Stimulated activated CD8-positive, alpha-beta memory T cell treated with anti-CD3 and anti-CD28 coated beads, Interleukin-12 subunit alpha, Interleukin-12 subunit beta, amount 100 ng/mL, for 4 hours (primary cell): ENCODE measurements around the gene RBMS3.

Experiments used
- DNase-seq: peaks from one replicate; pipeline ENCODE4 v3.0.0-alpha.2; 2020; ENCODE audit warnings: low read depth

RBMS3 gene

DNA sequence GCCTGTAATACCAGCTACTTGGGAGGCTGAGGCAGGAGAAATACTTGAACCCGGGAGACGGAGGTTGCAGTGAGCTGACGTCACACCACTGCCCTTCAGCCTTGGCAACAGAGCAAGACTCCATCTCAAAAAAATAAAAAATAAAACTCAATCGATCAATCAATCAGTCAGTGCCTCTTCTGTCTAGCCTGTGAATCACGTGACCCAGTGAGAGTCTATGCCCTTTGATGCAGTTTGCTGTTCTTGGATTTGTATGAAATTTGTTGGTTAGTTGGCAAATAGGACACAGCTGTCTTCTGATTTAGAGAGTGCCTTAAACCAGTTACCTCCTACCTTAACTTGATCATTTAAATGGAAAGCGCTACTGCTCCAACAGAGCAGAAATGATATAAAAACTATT is 3.6 kb upstream of the RBMS3 start:
- no peak for DNase-seq

DNA sequence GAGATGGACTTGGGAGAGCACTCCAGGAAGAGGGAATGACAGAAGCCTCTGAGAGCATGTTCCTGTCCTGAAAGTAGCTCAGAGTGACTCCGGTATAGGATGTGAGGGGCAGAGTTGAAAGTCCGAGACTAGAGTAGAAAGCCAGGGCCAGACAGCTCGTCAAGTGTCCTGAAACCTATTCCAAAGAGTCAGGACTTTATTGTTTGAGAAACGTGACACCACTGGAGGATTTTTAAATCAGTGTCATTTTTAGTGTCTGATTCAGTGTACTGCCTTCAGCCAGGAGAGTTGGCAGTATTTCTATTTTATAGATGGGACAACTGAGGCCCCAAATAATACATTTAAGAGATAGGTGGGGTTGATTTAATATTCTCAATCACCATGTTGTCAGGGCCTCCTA is 1.6 kb upstream of the RBMS3 start:
- no peak for DNase-seq

DNA sequence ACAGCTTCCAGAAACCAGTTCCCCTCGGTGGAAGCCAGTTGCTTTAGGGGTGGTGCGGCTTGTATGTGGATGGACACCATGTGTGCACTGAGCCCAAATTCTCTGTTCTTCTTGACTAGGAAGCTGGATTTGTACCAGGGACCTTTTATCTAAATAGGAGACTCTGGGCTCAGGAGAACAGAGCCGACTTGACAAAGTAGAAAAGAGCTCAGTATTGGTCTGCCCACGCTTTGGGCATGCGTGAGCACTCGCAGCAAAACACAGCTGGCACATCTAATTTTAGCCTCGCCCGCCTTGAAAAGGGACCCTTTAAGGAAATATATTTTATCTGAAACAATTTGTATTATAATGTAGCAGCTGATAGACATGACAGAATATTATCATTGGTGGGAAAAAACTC is 1.1 kb upstream of the RBMS3 start:
- no peak for DNase-seq

DNA sequence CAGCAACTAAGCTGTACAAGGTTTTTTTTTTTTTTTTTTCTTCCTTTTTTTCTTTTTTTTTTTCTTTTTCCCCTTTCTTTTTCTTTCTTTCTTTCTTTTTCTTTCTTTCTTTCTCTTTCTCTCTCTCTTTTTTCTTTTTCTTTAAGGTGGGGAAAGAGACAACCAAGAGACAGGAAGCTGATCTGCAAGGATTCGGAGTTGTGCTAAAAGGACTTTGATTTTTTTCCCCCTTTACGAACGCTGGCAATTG is 148 bp downstream of the RBMS3 start:
- no peak for DNase-seq

DNA sequence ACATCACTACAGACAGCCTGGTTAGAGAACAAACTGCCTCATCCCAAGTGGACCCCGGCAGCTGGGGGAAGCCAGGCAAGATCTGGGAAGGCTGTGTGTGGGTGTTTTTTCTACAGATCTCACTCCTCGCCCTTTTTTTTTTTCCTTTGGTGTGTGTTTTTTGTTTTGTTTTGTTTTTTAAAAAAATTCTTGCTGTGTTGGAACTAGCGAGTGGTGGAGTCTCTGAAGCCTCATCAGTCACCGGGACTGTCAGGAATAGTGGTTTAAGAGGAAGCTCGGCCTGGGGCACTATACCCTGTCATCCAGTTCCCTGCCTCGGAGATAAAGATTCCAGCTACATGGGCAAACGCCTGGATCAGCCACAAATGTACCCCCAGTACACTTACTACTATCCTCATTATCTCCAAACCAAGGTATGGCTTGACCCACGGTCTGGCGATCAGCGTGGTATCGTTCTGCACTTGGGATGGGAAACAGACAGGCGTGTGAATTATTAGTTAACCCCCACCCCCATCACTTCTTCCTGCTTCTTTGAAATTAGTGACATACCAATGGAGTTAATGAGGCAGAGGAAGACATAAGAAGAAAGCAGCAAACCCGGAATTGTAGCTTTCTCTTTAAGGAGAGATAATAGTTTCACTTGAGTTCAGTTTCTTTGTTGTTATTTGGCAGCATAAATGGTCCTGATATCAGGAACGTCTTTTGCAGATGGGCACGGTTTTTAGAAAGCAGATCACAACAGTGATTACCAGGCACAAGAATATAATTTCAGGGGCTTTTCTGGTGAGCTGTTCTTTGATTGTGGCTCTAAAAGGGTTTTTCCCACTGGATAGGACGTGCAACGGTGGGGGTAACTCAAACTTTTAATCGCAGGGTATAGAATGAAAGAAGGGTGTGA is 722 bp downstream of the RBMS3 start:
- no peak for DNase-seq

DNA sequence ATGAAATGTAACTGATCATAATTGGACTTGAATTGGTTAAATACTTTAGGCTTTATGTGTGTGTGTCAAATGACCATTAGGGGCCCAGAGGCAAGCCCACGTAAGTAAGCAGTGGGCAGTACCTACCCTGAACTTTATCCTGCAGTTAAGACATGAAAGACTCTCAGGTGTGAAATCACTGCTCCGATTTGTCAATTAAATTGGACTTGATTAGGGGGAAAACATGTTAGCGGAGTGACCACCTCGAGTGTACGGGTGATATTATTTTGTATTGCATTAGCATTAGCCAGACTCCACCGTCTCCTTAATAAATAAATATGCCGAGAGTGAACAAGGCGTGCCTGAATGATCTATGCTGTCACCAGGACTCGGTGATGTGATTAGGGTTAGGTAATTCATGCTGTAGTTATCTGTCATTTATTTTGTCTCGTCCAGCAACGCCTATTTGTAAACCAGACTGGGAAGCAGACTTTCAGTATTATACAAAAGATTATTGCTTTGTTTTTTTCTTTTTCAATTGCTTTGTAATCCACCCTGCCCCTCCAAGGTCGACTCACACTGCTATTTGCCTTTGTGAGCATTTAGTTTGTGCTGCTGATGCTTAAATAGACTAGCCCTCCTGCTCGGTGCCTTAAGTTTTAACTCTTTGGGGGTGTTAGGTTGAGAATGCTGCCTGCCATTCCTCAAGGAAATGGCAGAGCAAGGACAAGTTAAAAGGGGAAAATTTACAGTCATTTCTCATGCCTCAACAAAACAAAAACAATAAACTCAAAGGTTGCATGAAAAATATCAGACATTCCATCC is 1.8 kb downstream of the RBMS3 start:
- DNase-seq: no peak

DNA sequence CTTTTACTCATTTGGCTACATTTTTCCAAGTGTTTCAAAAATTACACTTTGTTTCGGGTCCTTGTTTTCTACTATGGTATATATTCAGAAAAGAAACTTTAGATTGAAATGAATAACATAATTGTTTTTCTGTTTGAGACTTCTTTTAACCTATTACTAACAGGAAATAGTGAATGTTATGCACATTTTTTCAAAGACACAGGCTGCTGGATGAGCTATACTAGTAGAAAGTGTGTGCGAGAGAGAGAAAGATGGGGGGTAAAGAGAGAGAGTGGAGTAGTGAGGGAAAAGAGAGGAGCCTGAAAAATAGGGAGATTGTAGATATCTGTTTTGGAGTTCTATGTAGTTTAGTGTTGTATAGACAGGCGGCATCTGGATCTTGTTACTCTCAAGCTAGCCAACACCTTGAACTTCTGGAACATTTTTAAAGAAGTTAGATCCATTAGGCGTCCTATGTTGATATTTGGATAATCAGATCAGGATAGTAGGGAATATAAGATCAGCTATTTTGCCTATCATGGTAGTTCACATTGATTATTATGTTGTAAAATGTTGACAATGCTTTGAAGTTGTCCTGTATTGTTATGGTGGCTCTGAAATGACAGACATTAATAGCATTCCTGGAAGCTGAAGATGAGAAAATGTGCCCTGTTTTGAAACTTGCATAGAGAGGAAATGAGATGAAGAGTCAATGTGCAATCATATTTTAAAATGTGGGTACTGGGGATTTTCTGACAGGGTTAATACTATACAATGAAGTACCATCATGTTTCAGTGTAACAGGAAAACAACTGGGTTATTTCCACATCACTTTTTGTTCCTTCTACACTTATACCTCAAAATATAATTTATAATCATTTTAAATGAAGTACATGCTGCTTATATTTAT is 2.6 kb downstream of the RBMS3 start:
- no peak for DNase-seq

DNA sequence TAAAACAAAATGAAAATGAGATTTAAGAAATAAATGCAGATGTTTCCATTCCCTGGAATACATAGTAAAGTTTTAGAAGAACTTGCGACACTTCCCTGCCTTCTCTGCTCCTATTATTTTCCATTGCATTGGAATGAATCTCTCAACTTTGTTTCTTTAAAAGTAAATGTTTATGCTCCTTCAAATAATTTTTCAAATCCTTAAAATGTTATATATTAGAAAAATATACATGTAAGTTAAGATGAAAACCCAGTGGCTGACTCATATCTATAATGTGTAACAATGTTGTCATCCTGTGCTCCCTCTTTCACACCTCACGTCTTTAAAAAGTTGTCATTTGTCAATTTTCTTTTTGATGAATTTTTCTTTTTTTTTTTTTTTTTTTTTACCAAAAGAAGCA is 3.6 kb downstream of the RBMS3 start:
- DNase-seq: no peak

DNA sequence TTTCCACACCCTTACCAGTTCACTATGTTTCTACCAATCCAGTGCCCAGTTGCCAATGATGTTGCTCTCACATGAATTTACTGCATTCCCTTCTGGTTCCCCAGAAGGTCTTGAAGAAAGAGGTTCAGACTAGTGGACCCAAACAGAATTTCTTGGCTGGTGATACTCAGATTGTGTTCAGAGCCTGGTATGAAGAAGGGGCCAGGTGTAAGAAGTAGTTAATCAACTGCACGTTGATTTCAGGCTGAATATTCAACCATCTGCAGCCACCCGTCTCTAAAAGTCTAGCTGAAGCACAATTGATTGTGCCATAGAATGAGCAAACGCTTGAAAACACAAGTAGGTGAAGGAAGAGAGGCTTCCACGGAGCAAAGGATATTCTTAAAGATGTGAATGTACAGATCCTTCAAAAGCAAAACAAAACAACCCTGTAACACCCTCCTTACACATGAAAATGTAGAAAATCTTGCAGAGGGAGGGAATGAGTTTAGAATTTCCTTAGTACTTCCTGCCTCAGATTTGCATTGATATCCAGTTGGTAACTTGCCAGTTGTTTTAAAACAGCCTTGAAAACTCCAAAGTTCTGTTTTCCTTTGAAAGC is 4.7 kb downstream of the RBMS3 start:
- no peak for DNase-seq

DNA sequence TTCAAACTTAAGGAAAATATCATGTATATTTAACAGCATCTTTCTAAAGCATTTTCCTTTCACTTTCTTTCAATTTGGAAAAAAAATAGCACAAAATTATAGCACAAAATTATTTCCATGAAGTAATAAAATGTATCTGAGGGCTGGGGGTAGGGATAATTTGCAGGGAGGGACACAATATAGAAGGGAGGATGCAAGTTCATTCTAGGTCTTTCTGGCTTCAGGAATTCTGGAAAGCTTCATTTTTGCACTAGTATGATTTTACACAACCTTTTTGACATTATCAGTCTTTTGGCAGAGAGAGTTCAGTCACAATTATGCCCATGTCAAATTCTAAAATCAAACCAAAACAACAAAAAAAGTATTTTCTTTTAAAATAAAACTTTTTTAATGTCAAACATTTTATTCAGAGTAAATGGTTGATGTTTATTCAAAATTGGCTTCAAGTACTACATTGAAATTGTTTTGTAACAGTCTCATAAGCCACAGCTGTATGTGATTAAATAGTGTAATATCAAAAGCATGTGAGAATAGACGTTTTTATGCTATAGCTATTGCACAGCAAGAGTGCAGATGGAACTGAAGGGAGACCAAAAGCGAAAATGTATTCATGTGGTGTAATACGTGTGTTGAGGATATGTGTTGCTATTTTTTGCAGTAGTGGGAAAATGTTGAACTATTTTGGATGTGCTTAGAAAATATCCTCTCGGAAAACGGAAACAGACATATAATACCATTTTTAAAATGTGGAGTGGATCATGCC is 5.8 kb downstream of the RBMS3 start:
- no peak for DNase-seq

DNA sequence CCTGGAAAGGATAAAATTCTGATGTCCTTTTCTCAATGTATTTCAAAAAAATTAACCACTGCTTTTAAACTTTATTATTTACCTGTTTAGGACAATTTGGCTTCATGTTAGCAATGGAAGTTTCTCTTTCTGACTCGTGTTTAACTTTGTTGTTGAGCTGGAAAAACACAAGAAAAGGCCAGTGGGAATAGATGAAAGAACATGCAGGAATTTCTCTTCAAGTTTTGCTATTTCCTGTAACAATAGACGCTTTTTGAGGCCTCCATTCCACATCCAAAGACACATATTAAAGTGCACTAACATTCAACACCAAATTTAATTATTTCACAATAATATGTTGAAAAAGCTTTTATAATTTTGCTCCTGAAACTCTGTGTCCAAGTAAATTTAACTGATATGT is 9.7 kb downstream of the RBMS3 start:
- no peak for DNase-seq

DNA sequence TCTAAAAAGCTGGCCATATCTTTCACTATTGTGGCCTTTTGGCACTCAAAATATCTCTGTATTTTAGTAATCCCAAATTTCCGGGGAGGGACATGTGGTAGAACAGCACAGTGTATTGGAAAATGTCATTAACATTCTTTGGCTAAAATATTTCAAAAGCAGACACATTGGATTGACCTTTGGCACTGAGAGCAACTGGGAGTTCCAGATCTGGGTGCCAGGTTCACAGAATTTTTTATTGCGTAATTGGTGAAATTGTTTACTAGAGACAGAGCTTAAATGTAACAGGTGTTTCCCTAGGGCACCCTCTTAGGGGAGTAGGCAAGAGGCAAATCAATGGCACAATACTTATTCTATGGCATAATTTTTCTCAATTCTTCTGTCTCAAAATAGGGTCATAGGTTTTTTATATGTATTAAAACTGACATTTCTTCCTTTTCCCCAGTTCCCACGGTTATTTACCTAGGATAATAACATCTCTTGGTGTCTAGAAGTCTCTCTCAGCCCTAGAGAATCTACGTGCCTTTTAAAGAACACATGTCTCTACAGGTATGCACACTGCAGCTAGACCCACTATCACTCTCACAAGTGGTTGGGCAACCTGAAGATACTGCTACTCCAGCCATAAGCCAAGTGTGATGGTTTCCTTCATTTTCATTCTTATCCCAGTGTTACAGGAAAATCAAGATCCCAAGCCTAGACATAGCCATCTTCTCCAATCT is 10.6 kb downstream of the RBMS3 start:
- DNase-seq: no peak

DNA sequence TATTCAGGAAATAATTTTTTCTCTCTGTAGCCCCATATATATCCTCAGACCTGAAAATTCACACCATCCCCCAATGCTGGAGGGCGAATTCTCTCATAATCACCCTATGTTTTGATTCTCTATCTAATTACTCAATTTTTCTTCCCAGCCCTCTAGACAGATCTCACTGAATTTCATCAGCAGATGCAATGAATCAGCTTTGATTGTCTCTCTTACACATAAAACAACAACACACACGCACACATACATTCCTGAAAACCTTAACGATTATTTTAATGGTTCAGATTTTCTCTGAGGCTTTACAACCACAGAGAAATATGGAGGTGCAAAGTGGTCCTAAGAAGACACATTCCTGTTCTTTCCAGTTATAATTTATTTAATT is 11.1 kb downstream of the RBMS3 start:
- no peak for DNase-seq

DNA sequence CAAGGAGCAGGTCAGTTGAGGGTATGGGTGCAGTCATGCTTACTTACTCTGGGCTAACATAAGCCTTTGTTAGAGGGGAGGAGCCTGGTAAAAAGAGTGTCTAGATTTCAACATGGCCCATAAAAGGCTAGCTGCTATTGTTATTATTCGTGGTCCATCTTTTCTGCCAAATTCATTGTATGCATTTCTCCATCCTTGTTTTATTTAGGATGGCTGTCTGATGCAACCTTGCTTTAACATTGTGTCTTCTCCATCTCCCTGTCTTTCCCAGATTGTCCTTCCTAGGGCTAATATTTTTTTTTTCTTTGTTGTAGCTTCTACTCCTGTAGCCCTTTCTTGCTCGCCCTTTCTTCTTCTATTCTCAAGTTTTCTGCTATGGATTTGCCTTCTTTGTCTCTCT is 12.6 kb downstream of the RBMS3 start:
- DNase-seq: no peak

DNA sequence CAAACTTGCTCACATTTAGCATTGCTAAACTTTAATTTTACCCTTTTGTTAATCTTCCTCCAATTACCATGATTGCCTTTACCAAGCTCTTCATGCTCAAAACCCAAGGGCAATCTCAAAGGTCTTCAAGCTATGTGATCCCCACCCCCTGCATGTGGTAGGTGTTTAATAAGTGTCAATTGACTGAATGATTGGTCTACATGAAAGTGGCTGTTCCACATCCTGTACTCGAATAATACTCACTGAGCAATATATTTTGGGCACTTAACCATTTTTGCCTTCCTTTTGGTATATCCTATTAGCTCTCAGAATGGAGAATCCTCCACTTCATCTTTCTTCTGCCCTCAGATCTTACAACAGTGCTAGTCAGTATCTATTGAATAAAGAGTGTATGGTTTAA is 17.1 kb downstream of the RBMS3 start:
- no peak for DNase-seq

DNA sequence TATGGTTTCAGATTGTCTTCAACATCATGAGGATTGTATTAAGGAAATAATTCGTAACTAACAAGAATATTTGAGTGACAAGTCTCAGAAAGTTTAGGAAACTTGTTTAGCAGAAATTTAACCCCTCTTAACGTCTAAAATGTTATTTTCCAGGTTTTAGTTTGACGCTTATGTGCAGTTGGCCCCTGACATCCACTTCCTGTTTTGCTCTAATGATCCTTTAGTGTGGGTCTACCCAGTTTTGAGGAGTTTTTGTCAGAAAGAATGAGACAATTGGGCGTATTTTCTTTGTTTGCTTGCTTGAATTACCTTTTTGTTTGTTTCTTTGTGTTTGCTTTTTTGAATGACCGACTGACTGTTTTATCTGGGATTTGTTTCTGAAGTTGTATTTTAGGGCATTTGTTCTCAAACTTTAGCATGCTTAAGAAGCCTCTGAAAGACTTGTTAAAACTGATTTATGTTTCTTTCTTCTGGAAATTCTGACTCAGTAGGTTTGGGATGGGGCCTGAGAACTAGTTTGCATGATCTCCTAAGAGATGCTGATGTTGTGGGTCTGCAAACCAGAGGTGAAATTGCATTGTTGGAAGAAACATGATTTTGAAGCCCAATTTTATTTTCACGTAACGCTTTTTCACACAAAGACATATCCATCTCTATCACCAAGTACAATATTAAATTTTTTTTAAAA is 20.6 kb downstream of the RBMS3 start:
- no peak for DNase-seq

DNA sequence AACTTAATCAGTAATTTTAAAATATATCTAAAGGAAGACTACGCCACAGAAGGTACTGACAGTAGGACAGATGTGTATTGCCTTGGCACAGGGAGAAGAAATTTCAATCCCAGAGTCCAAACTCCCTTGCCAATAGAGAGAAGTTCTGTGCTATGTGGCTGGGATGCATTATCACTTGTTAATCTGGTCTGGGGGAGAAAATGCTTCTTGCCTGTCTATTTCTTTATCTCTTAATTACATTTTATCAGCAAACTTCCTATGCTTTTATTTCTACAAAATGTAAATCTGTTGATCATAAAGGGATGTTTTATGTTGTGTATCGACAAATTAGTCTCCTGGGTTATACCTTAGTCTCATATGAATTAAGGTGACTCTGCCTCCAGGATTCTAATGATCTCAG is 21.7 kb downstream of the RBMS3 start:
- no peak for DNase-seq

DNA sequence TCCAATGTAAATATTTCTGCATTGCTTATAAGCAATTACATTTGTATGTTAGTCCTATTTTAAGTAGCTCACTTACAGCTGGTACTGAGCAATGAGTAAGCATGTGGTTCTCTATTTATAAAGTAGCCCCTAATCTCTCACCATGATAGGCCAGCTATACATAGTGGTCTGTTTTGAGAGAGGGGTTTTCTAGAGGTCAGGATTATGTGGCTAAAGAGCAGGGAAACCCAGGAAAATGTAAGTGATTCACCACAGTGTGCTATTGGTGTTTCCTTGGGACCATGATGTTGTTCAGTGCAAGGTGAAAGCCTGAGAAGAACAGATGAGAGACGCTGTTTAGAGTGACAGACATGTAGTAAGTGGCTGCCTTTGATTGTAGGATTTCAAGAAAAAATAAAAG is 26.4 kb downstream of the RBMS3 start:
- no peak for DNase-seq

DNA sequence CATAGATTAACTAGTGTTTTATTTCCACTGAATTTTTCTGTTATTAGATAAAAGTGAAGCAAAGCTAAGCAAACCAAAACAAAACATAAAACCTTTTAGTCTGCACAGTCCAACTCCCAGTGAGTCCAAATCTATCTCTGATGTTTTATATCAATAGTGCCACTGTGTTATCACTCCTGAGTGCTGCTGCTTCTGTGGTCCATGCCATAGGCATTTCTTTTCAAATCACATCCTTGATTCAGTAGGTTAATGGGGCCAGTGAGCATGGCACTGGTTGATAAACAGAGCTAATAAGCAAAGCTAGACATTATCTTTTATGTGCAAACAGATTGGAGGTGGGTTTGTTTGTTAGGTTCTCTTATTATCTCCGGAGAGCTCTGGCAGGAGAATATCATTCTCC is 30.0 kb downstream of the RBMS3 start:
- DNase-seq: no peak

DNA sequence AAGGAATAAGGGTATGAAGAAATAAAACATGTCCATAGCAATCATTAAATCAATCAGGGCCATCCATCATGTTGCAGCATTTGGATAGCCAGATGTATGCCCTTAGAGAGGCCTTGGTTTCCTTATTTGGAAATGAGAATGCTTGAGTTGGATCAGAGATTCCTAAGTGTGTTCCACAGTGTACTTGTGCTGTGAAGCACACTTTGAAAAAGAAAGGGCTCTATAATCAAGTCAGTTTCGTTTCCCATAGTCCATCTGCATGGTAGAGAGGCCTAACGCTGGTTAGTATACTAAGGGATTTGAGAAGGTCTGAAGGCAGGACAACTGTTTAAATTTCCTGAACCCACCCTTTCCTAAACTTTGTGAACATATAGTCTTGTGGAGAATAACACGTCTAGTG is 30.9 kb downstream of the RBMS3 start:
- no peak for DNase-seq
